H1 (cell line): ENCODE results near the gene RMDN3. TPM values are rescaled to one million over a fixed set of nuclear protein-coding genes. Genes with fewer than 3 reads are reported as not detected.

Experiments used
- BACH1 ChIP-seq: IDR thresholded peaks from 2 replicates; pipeline ENCODE4 v1.6.1; 2012; ENCODE audit warnings: low read length, improper control_type of control experiment
- KDM4A ChIP-seq: IDR thresholded peaks from one replicate; pipeline ENCODE4 v1.7.1; 2012; ENCODE audit warnings: low read depth, mild to moderate bottlenecking, moderate library complexity, low read length, inconsistent platforms; ENCODE audit not compliant: severe bottlenecking
- POLR2AphosphoS5 ChIP-seq: IDR thresholded peaks from 2 replicates; pipeline ENCODE4 v1.6.1; 2011; ENCODE audit warnings: low read depth, low read length
- RBBP5 ChIP-seq: IDR thresholded peaks from 2 replicates; pipeline ENCODE4 v1.7.1; 2012; ENCODE audit warnings: low read depth, mild to moderate bottlenecking, inconsistent platforms, low read length, moderate library complexity, borderline replicate concordance
- SRF ChIP-seq: IDR thresholded peaks from 2 replicates; pipeline ENCODE4 v1.6.1; 2011; ENCODE audit warnings: mild to moderate bottlenecking, low read depth, low read length, moderate library complexity
- SUZ12 ChIP-seq: fragments of 200-600 bp; sonication (generic); IDR thresholded peaks from 2 replicates; pipeline ENCODE4 v1.6.1; 2012; ENCODE audit warnings: mild to moderate bottlenecking, inconsistent platforms, low read length, moderate library complexity, mixed read lengths
- TAF7 ChIP-seq: optimal IDR thresholded peaks from 2 replicates; pipeline ENCODE3; 2011; ENCODE audit warnings: low read depth, mild to moderate bottlenecking, inconsistent platforms, low read length, moderate library complexity, borderline replicate concordance
- TCF12 ChIP-seq: IDR thresholded peaks from 2 replicates; pipeline ENCODE4 v1.6.1; 2011; ENCODE audit warnings: low read depth, mild to moderate bottlenecking, low read length
- polyA plus RNA-seq, 7 experiments: library from polyadenylated mRNA; depleted of rRNA in 3 of 7; stranded (reverse) in 5 of 7; unstranded in 2 of 7; fragments of >200 nt in 5 of 7; fragments of 200-250 nt in 2 of 7; gene quantifications; 1 replicate in 5 of 7; 2 replicates in 1 of 7; 4 replicates in 1 of 7; pipeline versions ENCODE4 v1.2.1 to v1.2.3, GENCODE V29; 2011 to 2013; ENCODE audit warnings: missing spikeins in 2 of 7, mixed read lengths in 2 of 7
- total RNA-seq: library from RNA; stranded (reverse); fragmentation: NEBNext Ultra II Directional; extraction: Animal tissue kit (Norgen Biotek cat#: 25700); gene quantifications from 2 replicates; pipeline ENCODE4 v1.2.1, GENCODE V29; 2021

Gene RMDN3
- total and polyA plus RNA-seq, 2 of the 8 experiments (the other 6 are each of a cell fraction or from before 2014, with no cell fraction given), result 10.8 to 24.1 TPM

GRCh38 chr15:40722934-40723333 is 32.1 kb downstream of the RMDN3 start (continued):
- TF ChIP-seq SRF (no peak), POLR2AphosphoS5 (no peak), BACH1 (no peak), SUZ12 (no peak), RBBP5 (no peak), TCF12 (no peak), TAF7 (no peak), KDM4A (no peak)
